HEK293 (cell line): Measurements from ENCODE around the gene IPO13.

Experiments
- CTCF ChIA-PET: fragments of 350-600 bp; formaldehyde crosslinking; extraction: SDS; loops from one replicate; lab custom pipeline; 2021; ENCODE audit warnings: antibody characterized with exemption; lab: Yijun Ruan, JAX
- POLR2A ChIA-PET: fragments of 300-600 bp; formaldehyde crosslinking; extraction: SDS; loops from one replicate; lab custom pipeline; 2020; ENCODE audit warnings: antibody characterized with exemption, inconsistent platforms; lab: Yijun Ruan, JAX
- H3K27ac ChIP-seq: fragments of 200-500 bp; sonication (Bioruptor generic); 2 replicates; pipeline ENCODE4 v1.5.1; 2014; ENCODE audit warnings: low read depth, low read length, control low read depth, inconsistent platforms; ENCODE audit errors: extremely low read depth
- H3K36me3 ChIP-seq, 2 experiments: fragments of 200-500 bp in 1 of 2; sonication (Bioruptor generic) in 1 of 2; 1 replicate in 1 of 2; 2 replicates in 1 of 2; pipeline ENCODE4 v1.5.1; 2014 to 2017; ENCODE audit warnings: inconsistent platforms in 2 of 2, low read length in 2 of 2; ENCODE audit not compliant: control insufficient read depth in 2 of 2, insufficient read depth in 1 of 2
- H3K4me1 ChIP-seq: fragments of 200-500 bp; sonication (Bioruptor generic); 2 replicates; pipeline ENCODE4 v1.5.1; 2014; ENCODE audit warnings: mild to moderate bottlenecking, low read length, inconsistent platforms; ENCODE audit not compliant: control insufficient read depth, insufficient read depth
- H3K4me3 ChIP-seq: 2 replicates; pipeline ENCODE4 v1.5.1; 2011; ENCODE audit warnings: low read depth, mild to moderate bottlenecking, control low read depth, low read length, moderate library complexity
- H3K9me3 ChIP-seq: fragments of 200-500 bp; sonication (Bioruptor generic); 2 replicates; pipeline ENCODE4 v1.5.1; 2014; ENCODE audit warnings: low read depth, low read length, inconsistent platforms; ENCODE audit not compliant: control insufficient read depth, insufficient read depth
- AEBP2 ChIP-seq: fragments of 450-650 bp; formaldehyde crosslinking; IDR thresholded peaks from 2 replicates; pipeline ENCODE4 v1.5.1; 2016; ENCODE audit warnings: missing biosample characterization, missing genetic modification characterization, borderline replicate concordance
- GLIS1 ChIP-seq: fragments of 450-650 bp; formaldehyde crosslinking; IDR thresholded peaks from 2 replicates; pipeline ENCODE4 v1.5.1; 2016; ENCODE audit warnings: missing biosample characterization, missing genetic modification characterization
- GLIS2 ChIP-seq: fragments of 450-650 bp; formaldehyde crosslinking; IDR thresholded peaks from 2 replicates; pipeline ENCODE4 v1.5.1; 2016; ENCODE audit warnings: missing biosample characterization, missing genetic modification characterization
- PRDM1 ChIP-seq: fragments of 450-650 bp; formaldehyde crosslinking; IDR thresholded peaks from 2 replicates; pipeline ENCODE4; 2016; ENCODE audit warnings: missing biosample characterization, missing genetic modification characterization
- YY2 ChIP-seq: fragments of 450-650 bp; formaldehyde crosslinking; IDR thresholded peaks from 2 replicates; pipeline ENCODE4 v1.5.1; 2016; ENCODE audit warnings: missing biosample characterization, missing genetic modification characterization
- ZBTB48 ChIP-seq: fragments of 450-650 bp; formaldehyde crosslinking; IDR thresholded peaks from 2 replicates; pipeline ENCODE4 v1.5.1; 2016; ENCODE audit warnings: missing biosample characterization, missing genetic modification characterization
- ZIC2 ChIP-seq: fragments of 450-650 bp; formaldehyde crosslinking; IDR thresholded peaks from 2 replicates; pipeline ENCODE4 v1.5.1; 2016; ENCODE audit warnings: missing biosample characterization, missing genetic modification characterization
- ZNF561 ChIP-seq: fragments of 450-650 bp; IDR thresholded peaks from 2 replicates; pipeline ENCODE4 v1.5.1; 2018; ENCODE audit warnings: missing biosample characterization, missing genetic modification characterization, borderline replicate concordance
- ZNF654 ChIP-seq: fragments of 450-650 bp; formaldehyde crosslinking; IDR thresholded peaks from 2 replicates; pipeline ENCODE4 v1.5.1; 2016; ENCODE audit warnings: low read depth, missing biosample characterization, missing genetic modification characterization
- ZNF664 ChIP-seq: fragments of 450-650 bp; formaldehyde crosslinking; IDR thresholded peaks from 2 replicates; pipeline ENCODE4 v1.5.1; 2016; ENCODE audit warnings: missing biosample characterization, missing genetic modification characterization
- ZNF704 ChIP-seq: fragments of 450-650 bp; formaldehyde crosslinking; IDR thresholded peaks from 2 replicates; pipeline ENCODE4 v1.5.1; 2016; ENCODE audit warnings: missing biosample characterization, missing genetic modification characterization
- ZNF843 ChIP-seq: fragments of 450-650 bp; formaldehyde crosslinking; IDR thresholded peaks from 2 replicates; pipeline ENCODE4 v1.5.1; 2016; ENCODE audit warnings: missing biosample characterization, missing genetic modification characterization
- ZSCAN30 ChIP-seq: fragments of 450-650 bp; IDR thresholded peaks from 2 replicates; pipeline ENCODE4 v1.5.1; 2018; ENCODE audit warnings: missing biosample characterization, mild to moderate bottlenecking, missing genetic modification characterization, moderate library complexity
- TF ChIP-seq, protein P1 (sequence below): fragments of 450-650 bp; formaldehyde crosslinking; IDR thresholded peaks from 2 replicates; pipeline ENCODE4 v1.5.1; 2017; ENCODE audit warnings: missing biosample characterization, missing genetic modification characterization

IPO13 gene

DNA sequence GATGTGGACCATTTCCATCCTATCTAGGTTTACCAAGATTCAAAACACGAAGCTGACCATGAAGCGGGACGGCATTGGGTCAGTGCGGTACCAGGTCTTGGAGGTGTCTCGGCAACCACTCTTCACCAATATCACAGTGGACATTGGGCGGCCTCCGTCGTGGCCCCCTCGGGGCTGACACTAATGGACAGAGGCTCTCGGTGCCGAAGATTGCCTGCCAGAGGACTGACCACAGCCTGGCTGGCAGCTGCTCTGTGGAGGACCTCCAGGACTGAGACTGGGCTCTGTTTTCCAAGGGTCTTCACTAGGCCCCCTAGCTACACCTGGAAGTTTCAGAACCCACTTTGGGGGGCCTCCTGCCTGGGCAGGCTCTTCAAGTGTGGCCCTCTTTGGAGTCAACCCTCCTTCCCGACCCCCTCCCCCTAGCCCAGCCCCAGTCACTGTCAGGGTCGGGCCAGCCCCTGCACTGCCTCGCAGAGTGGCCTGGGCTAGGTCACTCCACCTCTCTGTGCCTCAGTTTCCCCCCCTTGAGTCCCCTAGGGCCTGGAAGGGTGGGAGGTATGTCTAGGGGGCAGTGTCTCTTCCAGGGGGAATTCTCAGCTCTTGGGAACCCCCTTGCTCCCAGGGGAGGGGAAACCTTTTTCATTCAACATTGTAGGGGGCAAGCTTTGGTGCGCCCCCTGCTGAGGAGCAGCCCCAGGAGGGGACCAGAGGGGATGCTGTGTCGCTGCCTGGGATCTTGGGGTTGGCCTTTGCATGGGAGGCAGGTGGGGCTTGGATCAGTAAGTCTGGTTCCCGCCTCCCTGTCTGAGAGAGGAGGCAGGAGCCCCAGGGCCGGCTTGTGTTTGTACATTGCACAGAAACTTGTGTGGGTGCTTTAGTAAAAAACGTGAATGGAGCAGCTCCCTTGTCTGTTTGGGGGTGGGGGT, 43.8 kb downstream of the IPO13 start:
- H3K27ac ChIP-seq, result no peak overlapping the region
- no peaks in the 10 kb centered on the region for H3K9me3 ChIP-seq
- no peak for TF ChIP-seq ZNF704 (tag by site-specific recombination)
- TF ChIP-seq ZSCAN30 (tag by site-specific recombination), result no peak
- TF ChIP-seq ZIC2, result peak; percentile 44; the same call in 1 of the 2 replicates
- TF ChIP-seq GLIS2 (tag by site-specific recombination), result peak; percentile 58; the same call in 1 of the 2 replicates
- TF ChIP-seq ZNF654 (tag by site-specific recombination), result no peak
- TF ChIP-seq GLIS1 (tag by site-specific recombination), result peak; percentile 99
- ChIA-PET CTCF (interaction anchor here (0.6 to 5.1 kb wide), 4 partner anchors 13 to 241 kb away, joined by 3 to 36 read pairs (median 6); no protein-coding TSS in a partner anchor), POLR2A (interaction anchor here (1.4 kb wide), 1 partner anchor 15 kb away, joined by 8 read pairs; the partner anchor contains the start of gene ATP6V0B)
- no peaks in the 10 kb centered on the region for H3K4me1 ChIP-seq
- no peak overlapping the region for H3K4me3 ChIP-seq
- peaks cover 0 to 26% of the 10 kb centered on the region in 2 experiments; a peak in 2 of 3 replicates for H3K36me3 ChIP-seq

GRCh38 chr1:43991200-43991475, 44.4 kb downstream of the IPO13 start:
- no peaks in the 10 kb centered on the region for H3K4me1 ChIP-seq
- ChIA-PET POLR2A (interaction anchor here (1.4 kb wide), 1 partner anchor 16 kb away, joined by 8 read pairs; the partner anchor contains the start of gene ATP6V0B), CTCF (interaction anchor here (0.6 to 5.1 kb wide), 2 partner anchors 15 to 241 kb away, joined by 4 to 36 read pairs; no protein-coding TSS in a partner anchor)
- H3K9me3 ChIP-seq, result no peaks in the 10 kb centered on the region
- TF ChIP-seq ZSCAN30 (tag by site-specific recombination), result 0 out of 2 replicates have a peak, but pooled peaks have one; percentile 10
- TF ChIP-seq ZNF664 (tag by site-specific recombination), result no peak
- no peak for TF ChIP-seq ZNF561 (tag by site-specific recombination)
- TF ChIP-seq PRDM1 (tag by site-specific recombination), result peak; percentile 68
- TF ChIP-seq YY2 (tag by site-specific recombination), result no peak
- 0 out of 2 replicates have a peak, but pooled peaks have one; percentile 58 for TF ChIP-seq ZBTB48
- TF ChIP-seq, protein P1, sequence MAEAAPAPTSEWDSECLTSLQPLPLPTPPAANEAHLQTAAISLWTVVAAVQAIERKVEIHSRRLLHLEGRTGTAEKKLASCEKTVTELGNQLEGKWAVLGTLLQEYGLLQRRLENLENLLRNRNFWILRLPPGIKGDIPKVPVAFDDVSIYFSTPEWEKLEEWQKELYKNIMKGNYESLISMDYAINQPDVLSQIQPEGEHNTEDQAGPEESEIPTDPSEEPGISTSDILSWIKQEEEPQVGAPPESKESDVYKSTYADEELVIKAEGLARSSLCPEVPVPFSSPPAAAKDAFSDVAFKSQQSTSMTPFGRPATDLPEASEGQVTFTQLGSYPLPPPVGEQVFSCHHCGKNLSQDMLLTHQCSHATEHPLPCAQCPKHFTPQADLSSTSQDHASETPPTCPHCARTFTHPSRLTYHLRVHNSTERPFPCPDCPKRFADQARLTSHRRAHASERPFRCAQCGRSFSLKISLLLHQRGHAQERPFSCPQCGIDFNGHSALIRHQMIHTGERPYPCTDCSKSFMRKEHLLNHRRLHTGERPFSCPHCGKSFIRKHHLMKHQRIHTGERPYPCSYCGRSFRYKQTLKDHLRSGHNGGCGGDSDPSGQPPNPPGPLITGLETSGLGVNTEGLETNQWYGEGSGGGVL (tag by site-specific recombination), result no peak
- TF ChIP-seq AEBP2 (tag by site-specific recombination), result no peak
- TF ChIP-seq ZNF843, result no peak
- H3K4me3 ChIP-seq, result peak overlapping the region; percentile 72
- peaks cover 0 to 19% of the 10 kb centered on the region in 2 experiments; a peak in 2 of 3 replicates for H3K36me3 ChIP-seq
- H3K27ac ChIP-seq, result no peak overlapping the region; the same call in 1 of the 2 replicates
